ACC112 (cell line): Measurements from ENCODE around the gene SLC22A5.
A peak's percentile ranks its signal among the peaks of the same experiment; 100 is the strongest.

Experiments
- H2AFZ ChIP-seq: fragments of 200-600 bp; sonication (generic); one replicate; pipeline ENCODE4 v1.6.0; 2017; ENCODE audit warnings: antibody characterized with exemption, low read length; ENCODE audit not compliant: unreplicated experiment
- H3K27ac ChIP-seq: fragments of 200-600 bp; sonication (generic); 2 replicates; pipeline ENCODE4 v1.5.1; 2014; ENCODE audit warnings: low read depth, mild to moderate bottlenecking, antibody characterized with exemption, low read length, moderate library complexity
- H3K27me3 ChIP-seq: fragments of 200-600 bp; sonication (generic); 2 replicates; pipeline ENCODE4 v1.6.1; 2014; ENCODE audit warnings: mild to moderate bottlenecking, antibody characterized with exemption, low read length, moderate library complexity, mixed read lengths; ENCODE audit not compliant: insufficient read depth
- H3K36me3 ChIP-seq: fragments of 200-600 bp; sonication (generic); 2 replicates; pipeline ENCODE4 v1.6.1; 2016; ENCODE audit warnings: mild to moderate bottlenecking, antibody characterized with exemption, low read length, moderate library complexity, mixed read lengths; ENCODE audit not compliant: insufficient read depth
- H3K4me1 ChIP-seq: fragments of 200-600 bp; sonication (generic); one replicate; pipeline ENCODE4 v1.6.1; 2016; ENCODE audit warnings: low read length, mixed read lengths; ENCODE audit not compliant: insufficient read depth, unreplicated experiment, control insufficient read depth
- H3K4me3 ChIP-seq: fragments of 200-600 bp; sonication (generic); 2 replicates; pipeline ENCODE4 v1.5.1; 2014; ENCODE audit warnings: mild to moderate bottlenecking, low read depth, low read length
- H3K79me2 ChIP-seq: fragments of 200-600 bp; sonication (generic); one replicate; pipeline ENCODE4 v1.6.0; 2016; ENCODE audit warnings: low read length; ENCODE audit not compliant: control insufficient read depth, unreplicated experiment, insufficient read depth

SLC22A5 gene

DNA sequence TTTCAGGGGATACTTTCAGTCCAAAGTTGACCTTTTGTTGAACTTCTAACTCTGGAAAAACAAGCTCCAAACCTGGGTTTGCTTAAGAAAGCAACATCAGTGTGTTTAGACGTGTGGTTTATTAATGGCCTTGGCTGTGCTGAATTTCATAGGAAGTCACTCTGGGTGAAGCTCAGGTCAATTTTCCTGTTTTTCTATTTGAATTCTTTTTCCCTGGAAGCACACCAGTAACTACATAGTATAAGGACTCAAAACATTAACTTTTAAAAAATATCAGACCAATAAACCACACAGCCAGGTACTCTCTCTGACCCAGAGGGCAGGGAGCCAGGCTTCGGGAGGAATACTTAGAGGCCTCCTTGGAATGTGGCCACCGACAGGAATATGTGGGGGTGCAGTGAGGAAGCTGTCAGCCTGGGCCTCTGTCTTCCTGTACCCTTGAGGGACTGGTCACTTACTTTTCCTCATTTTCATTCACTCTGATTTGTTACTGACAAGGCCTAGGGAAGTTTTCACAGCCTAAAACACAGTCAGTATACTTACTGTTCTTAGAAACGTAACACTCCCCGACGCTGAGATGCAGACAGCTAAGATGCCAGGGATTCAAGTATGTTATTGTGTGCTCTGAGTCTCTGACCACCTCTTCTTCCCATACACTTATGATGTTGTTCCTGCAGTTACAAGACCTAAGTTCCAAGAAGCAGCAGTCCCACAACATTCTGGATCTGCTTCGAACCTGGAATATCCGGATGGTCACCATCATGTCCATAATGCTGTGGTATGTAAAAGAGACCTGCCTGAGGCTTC lies 18.9 kb downstream of the SLC22A5 start:
- Histone ChIP-seq H3K27ac (peak overlapping the region; percentile 90), H2AFZ (no peak overlapping the region), H3K36me3 (no peaks in the 10 kb centered on the region), H3K4me3 (peak overlapping the region; percentile 46), H3K4me1 (peaks cover 45% of the 10 kb centered on the region), H3K27me3 (no peaks in the 10 kb centered on the region), H3K79me2 (no peaks in the 10 kb centered on the region)

DNA sequence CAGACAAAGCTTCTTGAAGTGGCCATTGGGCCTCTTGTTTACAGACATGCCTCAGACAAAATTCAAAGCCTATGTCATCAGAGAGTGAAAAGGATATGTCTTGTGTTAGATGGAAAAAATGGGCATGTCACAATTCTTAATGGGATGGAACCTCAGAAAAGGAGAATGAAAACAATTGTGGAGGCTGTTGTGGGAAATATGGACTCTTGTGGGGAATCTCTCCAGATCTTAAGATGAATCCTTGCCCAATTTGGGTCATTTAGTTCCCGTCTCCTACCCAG lies 19.5 kb downstream of the SLC22A5 start:
- Histone ChIP-seq H2AFZ (no peak overlapping the region), H3K79me2 (no peaks in the 10 kb centered on the region), H3K27me3 (no peaks in the 10 kb centered on the region), H3K36me3 (no peaks in the 10 kb centered on the region), H3K4me1 (peaks cover 45% of the 10 kb centered on the region), H3K27ac (peak overlapping the region; percentile 90), H3K4me3 (no peak overlapping the region)

GRCh38 chr5:132389585-132390286 lies 20.2 kb downstream of the SLC22A5 start:
- Histone ChIP-seq H3K27ac (peak overlapping the region; percentile 90), H3K4me3 (no peak overlapping the region), H3K79me2 (no peaks in the 10 kb centered on the region), H3K27me3 (no peaks in the 10 kb centered on the region), H2AFZ (no peak overlapping the region), H3K4me1 (peaks cover 45% of the 10 kb centered on the region), H3K36me3 (0 out of 2 replicates have a peak, but pooled peaks cover 4% of the 10 kb centered on the region)

DNA sequence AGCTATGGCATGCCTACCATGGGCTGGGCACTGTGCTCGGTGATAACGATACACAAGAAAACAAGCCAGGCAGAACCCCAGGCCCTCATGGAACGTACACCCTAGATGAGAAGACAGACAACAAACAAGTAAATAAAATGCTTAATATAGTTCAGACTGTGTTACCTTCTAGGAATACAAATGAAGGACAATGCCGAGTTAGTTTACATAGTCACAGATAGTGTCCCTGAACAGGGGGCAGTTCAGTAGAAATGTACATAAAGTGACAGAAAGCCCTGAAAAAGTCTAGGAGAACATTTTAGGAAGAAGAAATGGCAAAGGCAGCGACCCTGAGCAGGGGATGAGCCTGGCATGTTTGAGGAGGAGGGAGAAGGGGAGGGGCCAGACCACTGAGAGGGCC lies 21.7 kb downstream of the SLC22A5 start:
- peaks cover 42% of the 10 kb centered on the region for H3K4me1 ChIP-seq
- H3K27me3 ChIP-seq, result no peaks in the 10 kb centered on the region
- 0 out of 2 replicates have a peak, but pooled peaks cover 4% of the 10 kb centered on the region for H3K36me3 ChIP-seq
- H3K27ac ChIP-seq, result no peak overlapping the region
- H2AFZ ChIP-seq, result no peak overlapping the region
- no peaks in the 10 kb centered on the region for H3K79me2 ChIP-seq
- H3K4me3 ChIP-seq, result no peak overlapping the region

GRCh38 chr5:132391870-132392269 lies 22.4 kb downstream of the SLC22A5 start:
- H2AFZ ChIP-seq, result no peak overlapping the region
- H3K4me1 ChIP-seq, result peaks cover 39% of the 10 kb centered on the region
- H3K27me3 ChIP-seq, result no peaks in the 10 kb centered on the region
- 0 out of 2 replicates have a peak, but pooled peaks cover 4% of the 10 kb centered on the region for H3K36me3 ChIP-seq
- H3K27ac ChIP-seq, result no peak overlapping the region
- no peaks in the 10 kb centered on the region for H3K79me2 ChIP-seq
- H3K4me3 ChIP-seq, result no peak overlapping the region

- H3K27me3 ChIP-seq, result no peaks in the 10 kb centered on the region
- H3K79me2 ChIP-seq, result no peaks in the 10 kb centered on the region
- H3K36me3 ChIP-seq, result 0 out of 2 replicates have a peak, but pooled peaks cover 4% of the 10 kb centered on the region
- H3K4me3 ChIP-seq, result no peak overlapping the region
- H3K27ac ChIP-seq, result no peak overlapping the region
- no peak overlapping the region for H2AFZ ChIP-seq
- peaks cover 33% of the 10 kb centered on the region for H3K4me1 ChIP-seq
Observed at GRCh38 chr5:132392411-132392810, 22.9 kb downstream of the SLC22A5 start.

DNA sequence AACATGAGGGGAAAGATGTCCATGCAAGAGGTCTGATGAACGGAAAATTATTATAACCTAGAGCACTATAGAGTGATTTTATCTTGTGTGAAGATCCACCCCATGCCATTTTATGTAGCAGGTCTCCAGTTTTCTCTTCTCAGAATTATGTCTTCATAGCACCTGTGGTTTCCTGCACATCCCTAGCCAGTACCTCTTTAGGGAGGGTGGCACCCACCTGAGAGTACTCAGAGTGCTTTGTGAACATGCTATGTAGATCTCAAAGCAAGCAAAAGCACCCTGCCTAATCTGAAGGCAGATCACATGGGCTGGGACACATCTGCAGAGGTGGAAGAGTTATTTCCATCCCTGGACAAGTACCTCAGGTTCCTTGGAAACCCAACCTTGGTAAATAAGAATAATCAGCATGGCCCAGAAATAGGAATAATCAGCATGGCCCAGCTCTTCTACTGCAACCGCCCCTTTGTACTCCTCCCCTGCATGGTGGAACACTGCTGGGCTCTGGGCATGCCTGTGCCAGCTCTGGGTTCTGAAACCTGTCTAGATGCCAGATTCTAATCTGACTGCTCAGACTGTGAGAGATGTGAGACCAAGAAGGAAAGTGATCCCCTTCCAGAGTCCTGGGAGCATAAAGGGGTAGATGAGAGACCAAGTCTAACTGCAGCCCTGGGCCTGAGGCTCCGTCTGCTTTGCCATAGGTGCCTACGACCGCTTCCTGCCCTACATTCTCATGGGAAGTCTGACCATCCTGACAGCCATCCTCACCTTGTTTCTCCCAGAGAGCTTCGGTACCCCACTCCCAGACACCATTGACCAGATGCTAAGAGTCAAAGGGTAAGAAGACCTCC lies 23.7 kb downstream of the SLC22A5 start:
- H3K79me2 ChIP-seq, result no peaks in the 10 kb centered on the region
- no peaks in the 10 kb centered on the region for H3K27me3 ChIP-seq
- H3K4me1 ChIP-seq, result peaks cover 26% of the 10 kb centered on the region
- H3K27ac ChIP-seq, result no peak overlapping the region
- H3K4me3 ChIP-seq, result no peak overlapping the region
- H2AFZ ChIP-seq, result no peak overlapping the region
- H3K36me3 ChIP-seq, result 0 out of 2 replicates have a peak, but pooled peaks cover 4% of the 10 kb centered on the region

DNA sequence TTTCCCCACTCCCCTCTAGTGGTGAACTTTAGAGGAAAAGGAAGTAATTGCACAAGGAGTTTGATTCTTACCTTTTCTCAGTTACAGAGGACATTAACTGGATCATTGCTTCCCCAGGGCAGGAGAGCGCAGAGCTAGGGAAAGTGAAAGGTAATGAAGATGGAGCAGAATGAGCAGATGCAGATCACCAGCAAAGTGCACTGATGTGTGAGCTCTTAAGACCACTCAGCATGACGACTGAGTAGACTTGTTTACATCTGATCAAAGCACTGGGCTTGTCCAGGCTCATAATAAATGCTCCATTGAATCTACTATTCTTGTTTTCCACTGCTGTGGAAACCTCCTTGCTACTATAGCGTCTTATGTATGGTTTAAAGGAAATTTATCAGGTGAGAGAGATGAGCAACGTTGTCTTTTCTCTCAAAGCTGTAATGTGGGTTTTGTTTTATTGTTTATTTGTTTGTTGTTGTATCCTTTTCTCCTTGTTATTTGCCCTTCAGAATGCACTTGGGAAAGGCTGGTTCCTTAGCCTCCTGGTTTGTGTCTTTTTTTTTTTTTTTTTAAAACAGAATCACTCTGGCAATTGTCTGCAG lies 25.3 kb downstream of the SLC22A5 start:
- no peaks in the 10 kb centered on the region for H3K79me2 ChIP-seq
- no peaks in the 10 kb centered on the region for H3K27me3 ChIP-seq
- H3K36me3 ChIP-seq, result 0 out of 2 replicates have a peak, but pooled peaks cover 4% of the 10 kb centered on the region
- H3K4me1 ChIP-seq, result peaks cover 11% of the 10 kb centered on the region
- H3K27ac ChIP-seq, result no peak overlapping the region
- H3K4me3 ChIP-seq, result no peak overlapping the region
- no peak overlapping the region for H2AFZ ChIP-seq

- Histone ChIP-seq H3K27me3 (no peaks in the 10 kb centered on the region), H3K27ac (no peak overlapping the region), H3K4me1 (no peaks in the 10 kb centered on the region)
Observed at GRCh38 chr5:132396589-132397031, 27.1 kb downstream of the SLC22A5 start.

GRCh38 chr5:132397224-132397623 lies 27.7 kb downstream of the SLC22A5 start:
- Histone ChIP-seq H2AFZ (no peak overlapping the region), H3K27me3 (no peaks in the 10 kb centered on the region)

More at GRCh38 chr5:132396589-132397031, 27.1 kb downstream of the SLC22A5 start:
- 0 out of 2 replicates have a peak, but pooled peaks cover 4% of the 10 kb centered on the region for H3K36me3 ChIP-seq
- no peak overlapping the region for H2AFZ ChIP-seq
- H3K4me3 ChIP-seq, result no peak overlapping the region
- H3K79me2 ChIP-seq, result no peaks in the 10 kb centered on the region

More at GRCh38 chr5:132397224-132397623, 27.7 kb downstream of the SLC22A5 start:
- Histone ChIP-seq H3K27ac (no peak overlapping the region), H3K4me3 (no peak overlapping the region), H3K36me3 (0 out of 2 replicates have a peak, but pooled peaks cover 4% of the 10 kb centered on the region), H3K79me2 (no peaks in the 10 kb centered on the region), H3K4me1 (no peaks in the 10 kb centered on the region)
